Activated CD4-positive, CD25-positive, alpha-beta regulatory T cell treated with anti-CD3 and anti-CD28 coated beads, Interleukin-2, amount 50 U/mL, for 16 hours (primary cell): Measurements from ENCODE around the gene KCNJ12.

Experiments
- DNase-seq: peaks from one replicate; pipeline ENCODE4 v3.0.0-alpha.2; 2020; ENCODE audit warnings: low read depth, low spot score

KCNJ12 gene

GRCh38 chr17:21365016-21365415 is 11.1 kb upstream of the KCNJ12 start:
- DNase-seq, result no peak

DNA sequence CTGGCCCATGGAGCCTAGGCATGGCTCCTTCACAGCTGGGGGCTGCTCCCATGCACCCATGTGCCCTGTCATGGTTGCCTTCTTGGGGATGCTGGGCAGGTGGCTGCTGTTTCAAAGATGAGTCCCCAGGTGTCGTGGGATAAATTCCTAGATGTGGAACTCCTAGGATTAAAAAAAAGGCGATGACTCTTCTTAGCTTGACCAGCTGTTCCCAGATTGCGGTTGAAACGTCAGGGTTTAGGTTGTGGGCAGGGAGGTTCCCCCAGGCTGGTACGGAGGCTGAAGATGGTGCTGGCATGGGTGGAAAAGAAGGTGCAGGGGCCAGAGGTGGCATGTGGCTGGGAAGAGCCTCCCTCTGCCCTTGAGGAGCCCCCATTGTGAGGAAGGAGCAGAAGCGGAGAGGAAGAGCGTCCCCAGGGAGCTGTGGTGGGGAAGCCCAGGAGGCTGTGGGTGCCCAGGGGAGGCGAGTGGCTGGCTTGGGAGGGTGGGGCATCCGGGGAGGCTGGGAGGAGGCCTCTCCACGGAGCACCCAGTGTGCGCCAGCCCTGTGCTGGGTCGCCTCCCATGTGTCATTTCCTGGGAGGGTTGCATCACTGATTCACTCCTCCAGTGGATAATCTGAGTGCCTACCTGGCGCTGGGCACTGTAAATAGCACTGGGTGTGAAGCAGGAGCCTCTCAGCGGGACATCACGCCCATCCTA is 7.5 kb upstream of the KCNJ12 start:
- DNase-seq, result no peak

GRCh38 chr17:21369395-21369794 is 6.8 kb upstream of the KCNJ12 start:
- DNase-seq, result no peak

DNA sequence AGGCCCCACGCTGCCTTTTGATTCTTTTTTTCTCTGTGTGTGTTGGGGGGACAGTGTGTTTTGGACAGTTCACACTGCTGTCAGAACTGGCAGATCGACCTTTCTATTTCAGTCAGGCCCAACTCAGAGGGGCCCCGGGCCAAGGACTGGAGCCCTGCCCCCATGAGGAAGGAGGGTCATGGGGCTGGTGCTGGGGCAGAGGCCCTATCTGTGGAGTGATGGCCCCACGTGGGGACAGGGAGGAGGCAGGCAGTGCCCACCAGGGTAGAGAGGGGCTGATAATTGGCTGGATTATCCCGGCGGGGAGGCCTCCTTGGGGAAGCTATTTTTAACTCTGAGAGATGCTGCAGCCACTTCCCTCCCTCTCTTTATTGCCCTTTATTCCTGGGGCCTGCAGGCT is 5.7 kb upstream of the KCNJ12 start:
- DNase-seq, result no peak

DNA sequence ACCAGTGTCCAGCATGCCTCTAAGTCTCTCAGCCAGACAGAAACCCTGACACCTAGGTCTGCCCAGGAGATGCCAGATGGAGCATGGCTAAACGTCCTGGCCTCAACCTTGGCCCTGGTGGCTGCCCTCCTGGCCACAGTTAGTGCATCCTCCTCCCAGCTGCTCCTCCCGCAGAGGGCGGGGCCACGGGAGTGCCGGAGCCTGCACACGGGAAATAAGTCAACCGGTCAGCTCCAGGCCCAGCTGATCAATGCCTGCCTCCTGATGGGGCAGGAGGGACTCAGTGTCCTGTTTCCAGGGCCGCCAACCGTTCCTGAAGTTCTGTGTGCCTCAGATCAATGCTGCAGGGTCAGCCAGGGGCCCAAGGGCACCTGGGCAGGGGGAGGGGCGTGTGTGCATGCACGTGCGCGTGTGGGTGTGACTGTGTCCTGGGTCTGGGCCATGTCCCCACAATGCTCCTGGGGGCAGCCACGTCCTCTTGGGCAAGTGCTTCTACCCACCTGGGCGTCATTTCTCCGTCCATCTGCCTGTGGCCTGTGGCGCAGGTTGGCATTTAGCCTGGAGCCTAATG is 4.6 kb upstream of the KCNJ12 start:
- DNase-seq, result no peak

DNA sequence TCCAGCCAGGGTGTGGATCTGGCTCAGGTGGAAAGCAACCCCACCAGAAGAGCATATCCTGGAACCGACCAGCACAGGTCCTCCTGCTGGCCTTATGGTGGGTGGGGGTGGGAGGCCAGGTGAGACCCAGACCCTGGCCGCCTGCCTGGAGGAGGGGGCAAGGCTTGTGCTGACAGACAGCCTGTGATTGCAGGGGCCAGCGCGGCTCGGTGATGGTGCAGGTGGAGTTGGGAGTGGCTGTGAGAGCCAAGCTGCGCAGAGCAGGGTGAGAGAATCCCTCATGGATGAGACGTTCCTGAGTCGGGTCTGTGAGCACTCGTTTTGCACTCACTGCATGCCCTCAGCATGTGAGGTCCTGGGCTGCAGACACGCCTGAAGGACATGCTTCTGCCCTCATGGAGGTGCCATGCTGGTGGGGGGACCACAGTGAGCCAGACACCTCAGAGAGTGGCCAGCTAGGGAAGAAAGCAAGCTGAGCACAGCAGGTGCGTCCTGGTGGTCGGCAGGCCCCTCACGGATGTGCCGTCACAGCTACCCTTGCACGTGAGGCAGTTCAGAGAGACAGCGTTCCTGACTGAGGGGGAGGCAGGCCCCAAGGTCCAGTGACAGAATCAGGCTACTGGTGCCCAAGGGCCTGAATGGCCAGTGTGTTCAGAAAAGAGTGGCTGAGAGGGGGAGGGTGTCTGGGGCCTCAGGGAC is 3.8 kb upstream of the KCNJ12 start:
- no peak for DNase-seq

DNA sequence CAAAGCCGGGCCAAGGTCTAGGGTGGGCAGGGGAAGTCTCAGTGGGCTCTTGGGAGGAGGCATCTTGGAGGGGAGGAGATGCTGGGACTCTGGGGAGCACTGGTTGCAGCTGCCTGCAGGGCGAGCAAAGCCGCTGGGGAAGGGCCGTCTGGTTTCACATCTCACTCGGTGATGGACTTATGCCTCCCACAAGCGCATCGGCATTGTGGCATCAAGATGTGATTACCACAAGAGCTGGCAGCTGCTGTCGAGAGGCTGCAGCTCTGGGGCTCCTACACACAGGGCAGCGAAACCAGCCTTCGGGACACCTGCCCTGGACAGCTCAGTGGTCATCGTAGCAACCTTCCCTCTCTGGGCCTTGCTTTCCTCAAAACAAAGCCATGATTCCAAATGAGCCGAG is 3.1 kb upstream of the KCNJ12 start:
- no peak for DNase-seq

DNA sequence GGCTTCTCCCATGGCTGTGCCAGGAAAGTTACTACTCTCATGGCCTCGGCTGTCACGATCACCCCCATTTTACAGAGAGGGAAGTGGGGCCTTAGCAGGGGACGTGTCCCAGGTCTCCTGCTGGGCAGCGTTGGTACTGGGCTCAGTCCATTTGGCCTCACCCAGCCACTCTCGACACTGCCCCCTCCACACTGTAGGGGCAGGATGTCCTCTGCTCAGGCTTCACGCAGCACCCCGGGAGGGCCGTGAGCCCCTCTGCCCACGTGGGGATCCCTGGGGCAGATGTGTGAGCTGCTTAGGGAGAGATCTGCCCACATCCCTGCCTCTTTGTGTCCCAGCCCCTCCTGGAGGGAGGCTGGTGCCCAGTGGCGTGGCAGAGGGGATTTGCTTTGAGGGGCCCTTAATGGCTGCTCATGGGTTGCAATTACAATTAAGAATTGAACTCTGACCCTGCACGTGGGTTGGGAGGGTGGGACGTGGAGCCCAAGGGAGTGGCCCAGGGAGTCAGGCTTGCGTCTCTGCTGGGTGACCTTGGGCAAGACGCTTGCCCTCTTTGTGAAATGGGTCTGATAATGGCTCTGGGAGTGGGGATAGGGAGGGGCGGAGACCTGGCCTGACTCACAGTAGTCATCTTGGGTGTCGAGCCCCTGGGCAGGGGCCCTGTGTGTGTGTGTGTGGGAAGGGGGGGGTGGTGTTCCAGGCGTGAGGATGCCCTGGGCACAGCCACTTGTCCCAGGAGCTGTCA is 2.3 kb upstream of the KCNJ12 start:
- no peak for DNase-seq

GRCh38 chr17:21374441-21375161 is 1.6 kb upstream of the KCNJ12 start:
- no peak for DNase-seq

GRCh38 chr17:21375162-21375560 is 996 bp upstream of the KCNJ12 start:
- no peak for DNase-seq

DNA sequence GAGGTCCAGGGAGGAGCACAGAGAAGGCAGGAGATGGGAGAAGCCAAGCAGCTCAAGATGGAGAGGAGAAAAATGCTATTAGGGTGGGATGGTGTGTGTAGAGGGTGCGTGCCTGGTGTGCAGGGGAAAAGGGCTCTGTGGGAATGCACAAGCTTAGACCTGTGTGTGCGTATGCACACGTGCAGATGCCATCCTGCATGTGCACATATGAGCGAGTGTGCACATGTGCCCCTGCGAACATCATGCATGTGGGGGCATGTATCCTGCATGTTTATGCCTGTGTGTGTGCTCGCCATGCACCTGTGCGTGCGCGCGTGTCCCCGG is 438 bp upstream of the KCNJ12 start:
- DNase-seq, result no peak

GRCh38 chr17:21376759-21377690 is 868 bp downstream of the KCNJ12 start:
- no peak for DNase-seq

DNA sequence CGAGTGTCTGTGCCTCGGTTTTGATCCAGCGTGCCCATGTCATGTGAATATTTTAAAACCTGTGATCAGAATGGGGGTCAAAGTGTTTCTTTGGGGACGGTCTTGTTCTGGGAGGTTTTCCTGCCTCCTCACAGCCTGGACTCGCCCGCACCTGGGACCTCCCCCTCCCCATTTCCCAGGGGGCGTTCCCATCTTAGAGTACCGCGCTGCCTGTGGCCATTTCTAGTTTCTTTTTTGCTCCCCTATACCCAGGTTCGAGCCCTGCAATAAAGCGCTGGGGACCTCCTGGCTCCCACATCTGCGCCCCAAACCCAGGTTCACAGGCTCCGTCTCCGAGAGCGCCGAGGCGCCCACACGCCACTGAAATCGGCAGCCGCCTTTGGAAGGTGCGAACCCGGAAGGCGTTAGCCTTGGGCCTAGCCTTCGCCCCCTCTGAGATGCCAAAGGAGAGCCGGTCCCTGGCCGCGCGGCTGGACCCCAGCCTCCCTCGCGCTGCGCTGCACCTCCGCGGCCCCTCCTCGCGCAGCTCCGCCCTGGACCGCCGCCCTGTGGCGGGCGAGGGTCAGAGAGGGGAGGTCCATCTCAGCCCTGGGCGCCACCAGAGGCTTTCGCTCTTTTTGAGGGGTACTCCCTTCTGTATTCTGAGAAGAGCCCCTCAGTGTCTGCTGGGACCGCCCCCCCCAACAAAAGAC is 1.7 kb downstream of the KCNJ12 start:
- no peak for DNase-seq

DNA sequence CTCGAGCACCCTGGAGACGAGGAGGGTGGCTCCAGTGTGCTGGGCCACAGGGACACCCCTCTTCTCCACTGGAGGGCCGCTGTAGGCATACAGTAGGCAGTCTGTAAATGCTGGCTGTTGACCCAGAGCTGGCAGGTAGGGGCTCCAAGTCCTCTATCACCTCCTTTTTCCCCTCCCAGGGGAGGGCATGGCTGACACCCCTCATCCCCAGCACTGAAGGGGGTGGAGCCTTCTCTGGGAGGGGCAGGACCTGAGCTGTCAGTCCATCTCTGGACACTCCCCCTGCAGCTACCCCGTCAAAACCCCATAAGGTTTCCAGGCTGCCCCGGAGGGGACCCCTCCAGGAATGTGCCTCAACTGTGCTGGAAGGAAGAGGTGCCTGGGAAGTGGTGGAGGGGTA is 2.4 kb downstream of the KCNJ12 start:
- no peak for DNase-seq

DNA sequence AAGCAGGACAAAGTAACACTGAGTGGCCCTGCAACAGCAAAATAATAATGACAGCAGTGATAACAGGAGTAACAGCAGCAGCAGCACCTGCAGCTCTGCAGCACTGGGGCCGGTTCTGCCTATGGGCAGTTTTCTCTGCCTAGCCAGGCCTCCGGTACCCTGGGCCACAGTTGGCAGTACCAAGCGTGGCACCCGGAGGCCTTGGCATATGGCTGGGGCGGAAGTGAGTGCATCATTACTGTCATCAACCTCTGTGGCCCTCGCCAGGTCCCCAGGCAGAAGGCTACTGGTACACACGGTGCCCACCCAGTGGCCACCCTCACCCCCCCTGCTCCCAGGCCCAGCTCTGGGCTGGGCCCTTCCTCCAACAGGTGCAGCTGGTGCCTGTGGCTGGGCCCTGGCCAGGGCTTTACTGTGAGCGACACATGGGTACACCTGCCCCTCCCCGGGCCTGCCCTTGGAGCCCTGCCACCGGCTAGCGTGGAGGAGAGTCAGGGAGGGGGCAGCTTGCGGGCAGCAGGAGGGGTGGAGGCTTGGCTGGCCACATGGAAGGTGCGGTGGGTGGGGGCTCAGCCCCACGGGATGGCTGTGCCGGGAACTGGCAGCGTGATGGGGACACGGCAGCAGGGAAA is 3.0 kb downstream of the KCNJ12 start:
- no peak for DNase-seq

GRCh38 chr17:21380659-21381058 is 4.5 kb downstream of the KCNJ12 start:
- no peak for DNase-seq

GRCh38 chr17:21381076-21381706 is 5.0 kb downstream of the KCNJ12 start:
- no peak for DNase-seq

DNA sequence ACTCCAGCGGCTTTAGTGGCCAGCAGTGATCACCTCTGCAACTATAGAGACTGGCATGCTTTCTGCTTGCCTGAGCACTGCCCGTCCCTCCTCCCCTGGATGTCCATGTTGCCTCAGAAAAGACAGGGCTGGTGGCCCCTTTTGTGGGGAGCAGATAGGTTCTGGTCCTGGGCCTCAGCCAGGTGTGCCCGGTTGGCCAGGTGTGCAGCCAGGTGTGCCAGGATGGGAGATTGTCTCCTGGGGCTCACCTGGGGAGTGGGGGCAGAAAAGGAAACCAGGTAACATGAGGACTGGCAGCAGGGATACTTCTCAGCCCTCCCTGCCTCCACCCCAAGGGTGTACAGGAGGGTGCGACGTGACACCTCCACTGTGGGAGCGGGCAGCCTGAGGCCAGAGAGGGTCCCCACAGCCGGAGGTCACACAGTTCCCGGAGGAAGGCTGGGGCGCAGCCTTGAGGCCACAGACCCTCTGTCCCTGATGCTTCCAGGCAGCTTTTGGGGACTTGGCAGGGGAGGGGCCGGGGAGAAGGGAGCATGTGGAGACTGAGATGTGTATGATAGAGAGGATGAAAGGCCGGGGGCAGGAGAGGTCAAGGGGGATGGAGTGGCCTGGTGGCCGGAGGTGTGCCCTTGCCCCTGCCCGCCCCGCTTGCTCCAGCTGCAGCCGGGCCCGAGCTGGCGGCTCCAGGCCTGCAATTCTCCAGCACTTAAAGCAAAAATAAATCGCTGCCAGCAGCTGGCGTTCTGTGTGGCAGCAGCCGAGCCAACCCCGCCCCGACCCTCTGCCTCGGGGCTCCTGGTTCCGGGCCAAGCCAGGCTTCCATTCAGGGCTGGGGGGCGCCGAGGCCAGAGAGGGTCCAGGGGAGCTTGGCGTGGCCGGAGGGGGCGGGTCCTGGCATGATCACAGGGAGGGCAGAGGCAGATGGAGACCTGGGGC is 6.7 kb downstream of the KCNJ12 start:
- no peak for DNase-seq
